T-helper 2 cell (primary cell): ENCODE measurements around the gene ITFG1.
"Not testable (repeated sequence)": the region's sequence is repeated elsewhere in the genome, so short reads cannot be mapped to it uniquely, and the experiment has no call there.

ENCODE experiments used
- DNase-seq, 5 experiments: peaks; one replicate each; pipeline versions ENCODE4 v3.0.0 to v3.0.0-alpha.2; 2012 to 2022

ITFG1 gene

DNA sequence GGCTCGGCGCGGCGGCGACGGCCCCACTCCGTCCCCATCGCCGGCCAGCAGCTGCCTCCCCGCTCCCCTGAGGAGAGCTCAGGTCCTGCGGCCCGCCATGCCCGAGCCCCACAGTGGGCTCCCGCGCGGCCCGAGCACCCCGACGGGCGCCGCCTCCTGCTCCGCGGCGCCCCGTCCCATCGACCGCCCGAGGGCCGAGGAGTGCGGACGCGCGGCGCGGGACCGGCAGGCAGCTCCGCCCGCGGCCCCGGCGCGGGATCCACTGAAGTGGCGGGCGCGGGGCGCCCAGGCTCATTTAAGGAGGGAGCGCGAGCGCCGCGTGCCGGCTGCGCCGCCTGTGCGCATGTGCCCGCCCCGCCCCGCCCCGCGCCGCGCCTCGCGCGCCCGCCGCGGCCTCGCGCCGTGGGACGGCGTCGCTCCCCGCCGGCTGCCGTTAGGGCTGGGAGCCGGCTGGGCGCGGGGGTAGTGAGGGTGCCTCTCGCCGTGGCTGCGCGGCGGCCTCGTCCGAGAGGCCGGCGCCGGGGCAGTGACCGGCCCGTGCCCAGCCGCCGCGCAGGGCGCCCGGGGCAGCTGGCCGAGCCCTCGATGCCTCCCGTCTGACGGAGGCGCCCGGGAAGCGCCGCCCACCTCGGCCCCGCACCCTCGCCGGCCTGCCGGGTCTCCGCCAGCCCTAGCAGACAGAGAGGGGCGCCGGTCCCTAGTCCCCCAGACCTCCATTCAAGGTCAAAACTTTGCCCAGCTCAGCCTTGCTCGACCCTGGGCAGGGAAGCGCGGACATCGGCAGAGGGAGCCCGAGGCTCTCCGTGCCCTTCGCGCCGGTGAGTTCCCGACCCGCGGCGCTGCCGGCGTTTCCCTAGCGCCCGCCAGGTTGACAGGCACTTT, 316.9 kb downstream of the ITFG1 start, which contains the start of gene NETO2:
Gene NETO2, minus strand, starts transcription at position 269 of the 882 bp plus-strand sequence. CDS start 333 bp downstream, outside the sequence.
- peak; percentile 45 to 84 (median 56) for DNase-seq

GRCh38 chr16:47142821-47143676, 317.8 kb downstream of the ITFG1 start:
- DNase-seq: peak; percentile 31 to 87 (median 51)

- peak in 1 of 5 experiments; percentile 43 for DNase-seq
Observed at GRCh38 chr16:47142486-47142820, 318.4 kb downstream of the ITFG1 start.

GRCh38 chr16:47141773-47142485, 318.9 kb downstream of the ITFG1 start:
- peak; percentile 57 to 93 (median 69) for DNase-seq

- DNase-seq: no peak
Observed at GRCh38 chr16:47140686-47141085, 320.2 kb downstream of the ITFG1 start.

DNA sequence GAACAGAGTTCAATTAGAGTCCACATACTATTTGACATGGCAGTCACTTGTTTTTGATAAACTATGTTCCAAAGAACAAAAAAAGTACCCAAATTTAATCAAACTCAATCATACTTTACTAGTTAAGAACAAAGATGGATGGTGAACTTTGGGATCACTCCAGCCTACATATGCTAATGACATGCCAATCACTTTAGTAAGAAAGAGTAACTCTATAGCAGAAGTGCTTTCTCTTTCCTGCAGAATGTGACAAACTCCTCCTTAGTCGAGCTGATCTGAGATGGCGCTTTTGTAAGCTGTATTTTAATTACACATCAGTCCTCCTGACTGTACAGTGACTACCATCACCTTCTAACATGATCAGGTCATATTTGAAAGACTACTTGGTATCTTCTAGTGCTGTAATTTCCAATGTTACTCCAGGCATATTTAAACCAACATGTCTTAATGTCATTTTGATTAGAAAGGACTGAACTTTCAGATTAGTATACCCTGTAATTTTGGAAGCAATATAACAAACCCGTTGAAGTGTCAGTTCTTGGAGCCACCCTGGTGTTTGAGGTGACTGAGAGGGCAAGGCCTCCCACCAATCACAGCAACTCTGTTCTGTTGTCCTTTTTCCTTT, 321.2 kb downstream of the ITFG1 start:
- peak in 1 of 5 experiments; percentile 36 for DNase-seq

DNA sequence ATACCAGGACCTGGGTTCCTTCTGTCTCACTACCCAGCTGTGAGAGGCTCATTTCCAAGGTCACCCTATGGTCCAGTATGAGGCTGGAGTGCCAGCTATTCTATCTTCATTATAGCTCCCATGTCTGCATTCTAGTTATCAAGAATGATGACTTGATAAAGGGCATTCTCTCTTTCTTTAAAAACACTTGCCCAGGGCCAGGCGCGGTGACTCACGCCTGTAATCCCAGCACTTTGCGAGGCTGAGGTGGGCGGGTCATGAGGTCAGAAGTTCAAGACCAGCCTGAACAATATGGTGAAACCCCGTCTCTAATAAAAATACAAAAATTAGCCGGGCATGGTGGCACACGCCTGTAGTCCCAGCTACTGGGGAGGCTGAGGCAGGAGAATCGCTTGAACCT, 322.9 kb downstream of the ITFG1 start:
- not testable (repeated sequence) for DNase-seq

DNA sequence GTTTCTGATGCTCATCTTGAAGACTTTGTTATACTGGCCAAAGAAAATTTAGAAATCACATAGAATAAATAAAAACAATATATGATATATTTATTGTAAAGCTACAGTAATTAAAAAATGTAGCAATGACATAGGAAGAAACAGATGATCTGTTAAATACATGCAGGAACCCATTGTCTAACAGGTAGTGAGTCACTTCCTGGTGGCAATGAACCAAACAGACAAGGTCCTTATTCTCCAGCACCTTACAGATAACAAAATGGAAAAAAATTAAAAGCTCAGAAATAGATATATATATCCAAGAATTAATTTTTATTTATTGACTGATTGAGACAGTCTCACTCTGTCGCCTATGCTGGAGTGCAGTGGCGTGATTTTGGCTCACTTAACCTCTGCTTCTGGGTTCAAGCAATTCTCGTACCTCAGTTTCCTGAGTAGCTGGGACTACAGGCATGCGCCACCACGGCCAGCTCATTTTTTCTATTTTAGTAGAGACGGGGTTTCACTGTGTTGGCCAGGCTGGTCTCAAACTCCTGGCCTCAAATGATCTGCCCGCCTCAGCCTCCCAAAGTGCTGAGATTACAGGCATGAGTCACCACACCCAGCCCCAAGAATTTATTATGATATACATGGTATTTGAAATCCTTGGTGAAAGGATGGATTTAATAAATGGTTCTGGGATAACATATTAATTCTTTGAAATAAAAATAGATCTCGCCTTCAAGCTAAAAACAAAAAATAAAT, 324.6 kb downstream of the ITFG1 start:
- peak in 1 of 5 experiments; percentile 78 for DNase-seq

DNA sequence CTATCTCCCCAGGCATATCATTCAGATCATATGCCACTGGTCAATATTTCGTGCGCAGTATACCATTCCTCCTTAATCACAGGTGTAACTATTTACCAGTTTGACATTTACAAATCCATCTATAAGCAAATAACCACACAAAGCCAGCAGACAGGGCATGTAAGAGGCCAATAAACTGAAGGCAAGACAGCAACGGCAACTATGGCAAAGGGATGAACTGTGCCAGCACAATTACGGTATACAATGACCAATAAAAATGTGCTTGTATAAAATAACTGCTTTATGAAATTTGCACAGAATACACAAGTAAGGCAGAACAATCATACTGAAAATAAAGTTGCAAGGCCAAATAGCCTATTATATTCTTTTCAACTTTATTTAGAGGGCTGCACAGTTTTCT, 326.3 kb downstream of the ITFG1 start:
- DNase-seq: no peak

DNA sequence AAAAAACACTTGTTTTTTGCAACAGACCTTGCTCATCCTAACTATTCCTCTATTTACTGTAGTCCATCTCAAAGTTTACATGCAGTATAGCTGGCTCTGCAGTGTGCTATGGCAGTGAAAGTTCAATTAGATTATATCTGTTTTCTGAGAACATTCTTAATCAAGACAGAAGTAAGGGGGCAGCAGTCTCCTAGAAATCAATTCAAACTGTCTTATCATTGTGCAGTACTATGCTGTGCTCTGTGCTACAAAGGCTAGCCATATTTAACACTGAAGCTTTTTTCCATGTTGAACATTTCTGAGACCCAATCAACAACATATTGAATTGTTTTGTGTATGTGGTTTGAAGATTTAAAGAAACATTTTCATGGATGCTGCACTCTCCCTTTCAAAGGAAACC, 328.6 kb downstream of the ITFG1 start:
- peak in 1 of 5 experiments; percentile 61 for DNase-seq

- DNase-seq: peak in 1 of 5 experiments; percentile 34
Observed at GRCh38 chr16:47129755-47130435, 331.0 kb downstream of the ITFG1 start.

- DNase-seq: no peak
Observed at GRCh38 chr16:47127541-47127940, 333.3 kb downstream of the ITFG1 start.

DNA sequence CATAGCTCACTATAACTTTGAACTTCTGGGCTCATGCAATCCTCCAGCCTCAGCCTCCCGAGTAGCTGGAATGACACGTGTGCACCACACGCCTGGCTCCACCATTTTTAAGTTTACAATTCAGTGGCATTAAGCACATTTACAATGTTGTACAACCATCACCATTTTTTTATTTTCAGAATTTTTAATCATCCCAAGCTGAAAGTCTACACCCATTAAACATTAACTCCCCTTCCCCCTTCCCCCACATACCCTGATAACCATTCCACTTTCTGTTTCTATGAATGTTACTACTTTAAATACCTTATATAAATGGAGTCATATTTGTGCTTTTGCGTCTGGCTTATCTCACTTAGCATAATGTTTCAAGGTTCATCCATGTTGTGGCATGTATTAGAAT, 335.1 kb downstream of the ITFG1 start:
- no peak for DNase-seq

- peak in 1 of 5 experiments; percentile 28 for DNase-seq
Observed at GRCh38 chr16:47113130-47113529, 347.7 kb downstream of the ITFG1 start.

GRCh38 chr16:47110939-47111338, 349.9 kb downstream of the ITFG1 start:
- no peak for DNase-seq

DNA sequence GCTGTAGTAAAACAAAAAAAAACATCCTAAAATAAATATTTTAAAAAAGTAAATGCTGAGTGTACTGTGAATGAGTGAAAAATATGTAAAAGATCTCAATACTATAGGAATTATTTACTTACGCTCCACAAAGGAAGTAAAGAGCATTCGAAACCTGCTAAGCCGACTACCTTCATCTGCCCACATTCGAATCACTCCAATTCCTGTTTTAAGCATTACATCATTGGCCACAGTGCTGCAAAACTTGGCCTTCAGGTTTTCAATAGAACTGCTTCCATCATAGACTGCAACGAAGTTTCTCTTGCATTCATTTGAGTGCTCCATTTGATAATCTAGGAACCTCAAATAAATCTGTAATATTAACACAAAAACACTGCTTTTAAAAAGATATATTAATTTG, 351.5 kb downstream of the ITFG1 start:
- DNase-seq: peak in 1 of 5 experiments; percentile 42
